ENCODE measurements around the gene CNKSR3.
"Not testable (repeated sequence)": the region's sequence is repeated elsewhere in the genome, so short reads cannot be mapped to it uniquely, and the experiment has no call there.

CNKSR3 gene

GRCh38 chr6:154528310-154528915 lies 17.9 kb upstream of the CNKSR3 start:
- DNase-seq (ENCODE audit: low spot score), result no peak

- no peak for DNase-seq (ENCODE audit: low spot score)
Measured at GRCh38 chr6:154526996-154527395, 16.5 kb upstream of the CNKSR3 start.

- no peak for DNase-seq (ENCODE audit: low spot score)
Measured at GRCh38 chr6:154522576-154522975, 12.1 kb upstream of the CNKSR3 start.

- no peak for DNase-seq (ENCODE audit: low spot score)
Measured at GRCh38 chr6:154521412-154521811, 10.9 kb upstream of the CNKSR3 start.

- DNase-seq (ENCODE audit: low spot score), result no peak
Measured at GRCh38 chr6:154520280-154520679, 9.8 kb upstream of the CNKSR3 start.

GRCh38 chr6:154518396-154518795 lies 7.9 kb upstream of the CNKSR3 start:
- no peak for DNase-seq (ENCODE audit: low spot score)

GRCh38 chr6:154516276-154516675 lies 5.8 kb upstream of the CNKSR3 start:
- DNase-seq (ENCODE audit: low spot score), result no peak

- DNase-seq (ENCODE audit: low spot score), result no peak
Measured at GRCh38 chr6:154515826-154516225, 5.3 kb upstream of the CNKSR3 start.

GRCh38 chr6:154515076-154515475 lies 4.6 kb upstream of the CNKSR3 start:
- not testable (repeated sequence) for DNase-seq (ENCODE audit: low spot score)

- no peak for DNase-seq (ENCODE audit: low spot score)
Measured at GRCh38 chr6:154514481-154514880, 4.0 kb upstream of the CNKSR3 start.

- no peak for DNase-seq (ENCODE audit: low spot score)
Measured at GRCh38 chr6:154513601-154514320, 3.3 kb upstream of the CNKSR3 start.

GRCh38 chr6:154512201-154512600 lies 1.7 kb upstream of the CNKSR3 start:
- no peak for DNase-seq (ENCODE audit: low spot score)

- DNase-seq (ENCODE audit: low spot score), result no peak
Measured at GRCh38 chr6:154511791-154512190, 1.3 kb upstream of the CNKSR3 start.

- DNase-seq (ENCODE audit: low spot score), result no peak
Measured at GRCh38 chr6:154509421-154510143, 903 bp downstream of the CNKSR3 start.

GRCh38 chr6:154508573-154509375 lies 1.7 kb downstream of the CNKSR3 start:
- DNase-seq (ENCODE audit: low spot score), result no peak

- DNase-seq (ENCODE audit: low spot score), result no peak
Measured at GRCh38 chr6:154506991-154507898, 3.2 kb downstream of the CNKSR3 start.

- no peak for DNase-seq (ENCODE audit: low spot score)
Measured at GRCh38 chr6:154506582-154506981, 3.9 kb downstream of the CNKSR3 start.

GRCh38 chr6:154506108-154506507 lies 4.4 kb downstream of the CNKSR3 start:
- no peak for DNase-seq (ENCODE audit: low spot score)

- no peak for DNase-seq (ENCODE audit: low spot score)
Measured at GRCh38 chr6:154504865-154505449, 5.5 kb downstream of the CNKSR3 start.

- DNase-seq (ENCODE audit: low spot score), result no peak
Measured at GRCh38 chr6:154504102-154504501, 6.4 kb downstream of the CNKSR3 start.

- DNase-seq (ENCODE audit: low spot score), result no peak
Measured at GRCh38 chr6:154503658-154504057, 6.8 kb downstream of the CNKSR3 start.
